ENCODE results near the gene MUCL3. TPM values are rescaled to one million over a fixed set of nuclear protein-coding genes. Genes with fewer than 3 reads are reported as not detected.

MUCL3 gene
- total RNA-seq, 2 experiments from 2014 or later, result not detected

- Mint-ChIP-seq H3K4me1 (ENCODE audit: low read depth) (no peaks in the 10 kb centered on the region), H3K4me3 (no peak overlapping the region), H3K27ac (no peak overlapping the region)
These were observed 46.4 kb upstream of the MUCL3 start for GRCh38 chr6:30894381-30894780.

GRCh38 chr6:30894935-30895334 is 45.8 kb upstream of the MUCL3 start:
- H3K4me3 ChIP-seq (ENCODE audit: low read length), result no peak overlapping the region
- H3K9me3 Mint-ChIP-seq, result no peaks in the 10 kb centered on the region
- peaks cover 48% of the 10 kb centered on the region for H3K36me3 Mint-ChIP-seq (ENCODE audit: low read depth)
- no peak overlapping the region for H3K27ac ChIP-seq (ENCODE audit: low read depth in 1 of 2, low read length in 2 of 2)
- DNase-seq (no peak), ATAC-seq (ENCODE audit: poor library complexity) (no peak)
- no peak for TF ChIP-seq CTCF (IDR thresholded peaks at IDR 0.05)
- H3K27me3 ChIP-seq (ENCODE audit: control insufficient read depth in 1 of 2, insufficient read depth in 2 of 2, low read length in 2 of 2), result no peaks in the 10 kb centered on the region
- CTCF ChIA-PET, result no interaction called here
- H3K27ac Mint-ChIP-seq, result no peak overlapping the region
- no peaks in the 10 kb centered on the region for H3K4me1 ChIP-seq (ENCODE audit: insufficient read depth, low read length)
- no peaks in the 10 kb centered on the region for H3K4me1 Mint-ChIP-seq (ENCODE audit: low read depth)
- no peaks in the 10 kb centered on the region for H3K27me3 Mint-ChIP-seq
- peaks cover 13% of the 10 kb centered on the region for H3K36me3 ChIP-seq (ENCODE audit: insufficient read depth, low read length)
- H3K9me3 ChIP-seq (ENCODE audit: control insufficient read depth in 1 of 2, insufficient read depth in 1 of 2, low read length in 2 of 2), result no peaks in the 10 kb centered on the region
- no peak overlapping the region for H3K4me3 Mint-ChIP-seq
- intact Hi-C loops (cut with DNase I, micrococcal nuclease), result no loop called here
- POLR2A ChIA-PET, result no interaction called here

More at GRCh38 chr6:30894381-30894780, 46.4 kb upstream of the MUCL3 start:
- Mint-ChIP-seq H3K9me3 (no peaks in the 10 kb centered on the region), H3K36me3 (ENCODE audit: low read depth) (peaks cover 51% of the 10 kb centered on the region), H3K27me3 (no peaks in the 10 kb centered on the region)
- H3K27ac ChIP-seq (ENCODE audit: low read depth in 1 of 2, low read length in 2 of 2), result no peak overlapping the region
- H3K9me3 ChIP-seq (ENCODE audit: control insufficient read depth in 1 of 2, insufficient read depth in 1 of 2, low read length in 2 of 2), result no peaks in the 10 kb centered on the region
- ChIA-PET POLR2A (interaction anchor here (0.5 to 0.6 kb wide), 2 partner anchors 72 to 380 kb away, joined by 3 read pairs; no protein-coding TSS in a partner anchor), CTCF (interaction anchor here (0.6 kb wide), 1 partner anchor 259 kb away, joined by 3 read pairs; no protein-coding TSS in a partner anchor)
- H3K4me3 ChIP-seq (ENCODE audit: low read length), result no peak overlapping the region
- TF ChIP-seq CTCF (IDR thresholded peaks at IDR 0.05), result no peak
- H3K27me3 ChIP-seq (ENCODE audit: control insufficient read depth in 1 of 2, insufficient read depth in 2 of 2, low read length in 2 of 2), result no peaks in the 10 kb centered on the region
- ATAC-seq (ENCODE audit: poor library complexity) (no peak), DNase-seq (no peak)
- H3K36me3 ChIP-seq (ENCODE audit: insufficient read depth, low read length), result peaks cover 18% of the 10 kb centered on the region
- intact Hi-C loops (cut with DNase I, micrococcal nuclease), result no loop called here
- no peaks in the 10 kb centered on the region for H3K4me1 ChIP-seq (ENCODE audit: insufficient read depth, low read length)

GRCh38 chr6:30895343-30895742 is 45.4 kb upstream of the MUCL3 start:
- no peak overlapping the region for H3K4me3 ChIP-seq (ENCODE audit: low read length)
- ATAC-seq (ENCODE audit: poor library complexity), result no peak
- H3K27me3 ChIP-seq (ENCODE audit: control insufficient read depth in 1 of 2, insufficient read depth in 2 of 2, low read length in 2 of 2), result no peaks in the 10 kb centered on the region
- H3K4me1 ChIP-seq (ENCODE audit: insufficient read depth, low read length), result no peaks in the 10 kb centered on the region
- H3K36me3 Mint-ChIP-seq (ENCODE audit: low read depth), result peaks cover 44% of the 10 kb centered on the region
- peaks cover 12% of the 10 kb centered on the region for H3K36me3 ChIP-seq (ENCODE audit: insufficient read depth, low read length)
- H3K4me1 Mint-ChIP-seq (ENCODE audit: low read depth), result no peaks in the 10 kb centered on the region
- intact Hi-C loops (cut with DNase I, micrococcal nuclease), result no loop called here
- ChIA-PET CTCF (no interaction called here), POLR2A (no interaction called here)
- no peaks in the 10 kb centered on the region for H3K27me3 Mint-ChIP-seq
- no peak for TF ChIP-seq CTCF (IDR thresholded peaks at IDR 0.05)
- DNase-seq, result no peak
- H3K27ac Mint-ChIP-seq, result no peak overlapping the region
- no peaks in the 10 kb centered on the region for H3K9me3 ChIP-seq (ENCODE audit: control insufficient read depth in 1 of 2, insufficient read depth in 1 of 2, low read length in 2 of 2)
- H3K4me3 Mint-ChIP-seq, result no peak overlapping the region
- no peaks in the 10 kb centered on the region for H3K9me3 Mint-ChIP-seq
- no peak overlapping the region for H3K27ac ChIP-seq (ENCODE audit: low read depth in 1 of 2, low read length in 2 of 2)
